Naive thymus-derived CD4-positive, alpha-beta T cell (primary cell): ENCODE measurements around the gene REEP6. TPM values are rescaled to one million over a fixed set of nuclear protein-coding genes. Genes with fewer than 3 reads are reported as not detected.
A peak's percentile ranks its signal among the peaks of the same experiment; 100 is the strongest.

ENCODE experiments used
- ATAC-seq: fragments of 150-1000 bp; cut with Tn5 transposase; 2 replicates; pipeline ENCODE4 v1.10.0; 2021; ENCODE audit warnings: mild to moderate bottlenecking, moderate library complexity
- CTCF ChIA-PET: fragments of 350-600 bp; sonication (Branson Sonifier 250); formaldehyde crosslinking; loops from one replicate; lab custom pipeline; 2021; ENCODE audit warnings: antibody characterized with exemption; lab: Charles Lee
- POLR2A ChIA-PET: fragments of 350-600 bp; sonication (Branson Sonifier 250); formaldehyde crosslinking; loops from one replicate; lab custom pipeline; 2021; ENCODE audit warnings: antibody characterized with exemption, inconsistent platforms; lab: Charles Lee
- DNase-seq, 9 donors: peaks; one replicate each; pipeline versions ENCODE4 v3.0.0 to v3.0.0-alpha.2; 2020 to 2022; ENCODE audit warnings: mixed read lengths in 1 of 9
- H3K27ac ChIP-seq: one replicate; pipeline ENCODE4 v1.7.0; 2013; ENCODE audit warnings: mild to moderate bottlenecking, low read depth, low read length, moderate library complexity
- H3K27me3 ChIP-seq, 2 donors: one replicate each; pipeline ENCODE4 v1.7.0; 2013; ENCODE audit warnings: low read length in 2 of 2, mild to moderate bottlenecking in 2 of 2, moderate library complexity in 2 of 2; ENCODE audit not compliant: control insufficient read depth in 2 of 2, insufficient read depth in 2 of 2
- H3K36me3 ChIP-seq, 3 experiments: 1 replicate in 2 of 3; 2 replicates in 1 of 3; pipeline ENCODE4 v1.7.0; 2013; ENCODE audit warnings: low read length in 3 of 3, mild to moderate bottlenecking in 3 of 3, moderate library complexity in 1 of 3; ENCODE audit not compliant: insufficient read depth in 3 of 3, control insufficient read depth in 2 of 3
- H3K4me1 ChIP-seq, 2 donors: one replicate each; pipeline ENCODE4 v1.7.0; 2013; ENCODE audit warnings: low read length in 2 of 2, mild to moderate bottlenecking in 2 of 2, moderate library complexity in 1 of 2; ENCODE audit not compliant: control insufficient read depth in 2 of 2, insufficient read depth in 2 of 2
- H3K4me3 ChIP-seq: 2 replicates; pipeline ENCODE4 v1.7.0; 2013; ENCODE audit warnings: mild to moderate bottlenecking, low read length
- H3K9me3 ChIP-seq, 3 experiments: 1 replicate in 2 of 3; 2 replicates in 1 of 3; pipeline ENCODE4 v1.7.0; 2013; ENCODE audit warnings: low read length in 3 of 3; ENCODE audit not compliant: control insufficient read depth in 2 of 3
- H3K27ac Mint-ChIP-seq, 9 donors: one replicate each; pipeline ENCODE4 v1.8.0; 2020 to 2022; ENCODE audit warnings: mixed read lengths in 9 of 9, mild to moderate bottlenecking in 8 of 9, moderate library complexity in 5 of 9, inconsistent platforms in 2 of 9
- H3K27me3 Mint-ChIP-seq, 5 donors: one replicate each; pipeline ENCODE4 v1.8.0; 2021 to 2022; ENCODE audit warnings: mixed read lengths in 5 of 5, mild to moderate bottlenecking in 1 of 5
- H3K36me3 Mint-ChIP-seq, 5 donors: one replicate each; pipeline ENCODE4 v1.8.0; 2020 to 2022; ENCODE audit warnings: mixed read lengths in 5 of 5, mild to moderate bottlenecking in 3 of 5, inconsistent platforms in 1 of 5
- H3K4me1 Mint-ChIP-seq, 7 donors: one replicate each; pipeline ENCODE4 v1.8.0; 2020 to 2022; ENCODE audit warnings: mixed read lengths in 7 of 7, mild to moderate bottlenecking in 3 of 7, inconsistent platforms in 1 of 7
- H3K4me3 Mint-ChIP-seq, 10 donors: one replicate each; pipeline ENCODE4 v1.8.0; 2020 to 2022; ENCODE audit warnings: mild to moderate bottlenecking in 10 of 10, mixed read lengths in 10 of 10, moderate library complexity in 6 of 10, inconsistent platforms in 2 of 10
- H3K9me3 Mint-ChIP-seq, 11 donors: one replicate each; pipeline ENCODE4 v1.8.0; 2020 to 2022; ENCODE audit warnings: mixed read lengths in 11 of 11, mild to moderate bottlenecking in 4 of 11, inconsistent platforms in 1 of 11, moderate library complexity in 1 of 11
- intact Hi-C, 2 donors: fragments of 100-400 bp; cut with micrococcal nuclease; formaldehyde crosslinking; loops; one replicate each; pipeline ENCODE4 v1.15.1; 2023
- polyA plus RNA-seq, 2 donors: library from polyadenylated mRNA; unstranded; fragments of 300-500 nt; fragmentation: Illumina TruSeq; gene quantifications; one replicate each; pipeline ENCODE4 v1.2.3, GENCODE V29; 2021
- total RNA-seq, 6 experiments: library from RNA in 5 of 6; stranded (reverse) in 5 of 6; gene quantifications; 1 replicate in 5 of 6; 2 replicates in 1 of 6; pipeline ENCODE4 v1.2.3 and lab custom pipeline; 2021 to 2026

Gene REEP6
- total and polyA plus RNA-seq, 7 experiments from 2014 or later: 1.6 to 7.2 (median 5.0) TPM

DNA sequence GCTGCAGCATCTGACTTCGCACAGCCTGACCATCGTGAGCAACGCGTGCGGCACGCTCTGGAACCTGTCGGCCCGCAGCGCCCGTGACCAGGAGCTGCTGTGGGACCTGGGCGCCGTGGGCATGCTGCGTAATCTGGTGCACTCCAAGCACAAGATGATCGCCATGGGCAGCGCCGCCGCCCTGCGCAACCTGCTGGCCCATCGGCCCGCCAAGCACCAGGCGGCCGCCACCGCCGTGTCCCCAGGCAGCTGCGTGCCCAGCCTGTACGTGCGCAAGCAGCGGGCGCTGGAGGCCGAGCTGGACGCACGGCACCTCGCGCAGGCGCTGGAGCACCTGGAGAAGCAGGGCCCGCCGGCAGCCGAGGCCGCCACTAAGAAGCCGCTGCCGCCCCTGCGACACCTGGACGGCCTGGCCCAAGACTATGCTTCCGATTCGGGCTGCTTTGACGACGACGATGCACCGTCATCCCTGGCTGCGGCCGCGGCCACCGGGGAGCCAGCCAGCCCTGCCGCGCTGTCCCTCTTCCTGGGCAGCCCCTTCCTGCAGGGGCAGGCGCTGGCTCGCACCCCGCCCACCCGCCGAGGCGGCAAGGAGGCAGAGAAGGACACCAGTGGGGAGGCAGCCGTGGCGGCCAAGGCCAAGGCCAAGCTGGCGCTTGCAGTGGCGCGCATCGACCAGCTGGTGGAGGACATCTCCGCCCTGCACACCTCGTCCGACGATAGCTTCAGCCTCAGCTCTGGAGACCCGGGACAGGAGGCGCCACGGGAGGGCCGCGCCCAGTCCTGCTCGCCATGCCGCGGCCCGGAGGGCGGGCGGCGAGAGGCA lies 25.6 kb upstream of the REEP6 start:
- no peaks in the 10 kb centered on the region for H3K9me3 ChIP-seq
- no peaks in the 10 kb centered on the region for H3K36me3 Mint-ChIP-seq
- peaks cover 6 to 19% of the 10 kb centered on the region in 2 donors for H3K4me1 ChIP-seq
- H3K27ac Mint-ChIP-seq: no peak overlapping the region
- peaks cover 0 to 6% (median 0%) of the 10 kb centered on the region in 7 donors for H3K4me1 Mint-ChIP-seq
- peaks cover 0 to 4% (median 0%) of the 10 kb centered on the region in 5 donors for H3K27me3 Mint-ChIP-seq
- ChIA-PET POLR2A (interaction anchor here (0.6 to 1.1 kb wide), 4 partner anchors 10 to 501 kb away, joined by 3 to 5 read pairs (median 4); partner anchors contain the start of gene CIRBP), CTCF (interaction anchor here (1.9 kb wide), 1 partner anchor 20 kb away, joined by 4 read pairs; no protein-coding TSS in a partner anchor)
- DNase-seq: no peak
- no peaks in the 10 kb centered on the region for H3K36me3 ChIP-seq
- no peaks in the 10 kb centered on the region for H3K9me3 Mint-ChIP-seq
- peak; percentile 36 for ATAC-seq
- no peak overlapping the region for H3K4me3 ChIP-seq
- no peak overlapping the region for H3K27ac ChIP-seq
- intact Hi-C loops: loop anchor here in 1 of 2 donors (5.0 kb wide), 1 partner anchor 292 kb away; no protein-coding TSS in a partner anchor
- no peak overlapping the region for H3K4me3 Mint-ChIP-seq
- peaks cover 0 to 6% of the 10 kb centered on the region in 2 donors for H3K27me3 ChIP-seq

- no peak for DNase-seq
- ATAC-seq: no peak
- H3K4me3 Mint-ChIP-seq: peak overlapping the region in 1 of 10 donors; percentile 58
- no peaks in the 10 kb centered on the region for H3K36me3 Mint-ChIP-seq
- POLR2A ChIA-PET: interaction anchor here (0.6 to 1.4 kb wide), 6 partner anchors 9 to 501 kb away, joined by 3 to 5 read pairs (median 4); partner anchors contain the start of gene CIRBP
- no peak overlapping the region for H3K27ac Mint-ChIP-seq
- H3K9me3 ChIP-seq: no peaks in the 10 kb centered on the region
- peaks cover 10 to 21% of the 10 kb centered on the region in 2 donors for H3K4me1 ChIP-seq
- intact Hi-C loops: loop anchor here in 1 of 2 donors (5.0 kb wide), 1 partner anchor 291 kb away; no protein-coding TSS in a partner anchor
- CTCF ChIA-PET: interaction anchor here (1.9 kb wide), 1 partner anchor 21 kb away, joined by 4 read pairs; no protein-coding TSS in a partner anchor
- H3K27ac ChIP-seq: no peak overlapping the region
- H3K27me3 Mint-ChIP-seq: peaks cover 0 to 4% (median 0%) of the 10 kb centered on the region in 5 donors
- peaks cover 0 to 6% of the 10 kb centered on the region in 2 donors for H3K27me3 ChIP-seq
- no peaks in the 10 kb centered on the region for H3K36me3 ChIP-seq
- no peak overlapping the region for H3K4me3 ChIP-seq
- H3K9me3 Mint-ChIP-seq: no peaks in the 10 kb centered on the region
- H3K4me1 Mint-ChIP-seq: peaks cover 0 to 6% (median under 1%) of the 10 kb centered on the region in 7 donors
Observed at GRCh38 chr19:1466018-1466460, 24.9 kb upstream of the REEP6 start.

GRCh38 chr19:1466461-1467214 lies 24.3 kb upstream of the REEP6 start:
- Mint-ChIP-seq H3K27me3 (peaks cover 0 to 6% (median 0%) of the 10 kb centered on the region in 5 donors), H3K36me3 (no peaks in the 10 kb centered on the region), H3K4me3 (peak overlapping the region in 2 of 10 donors; percentile 20 to 58), H3K4me1 (peaks cover 0 to 9% (median 5%) of the 10 kb centered on the region in 7 donors), H3K27ac (no peak overlapping the region), H3K9me3 (no peaks in the 10 kb centered on the region)
- CTCF ChIA-PET: interaction anchor here (1.9 kb wide), 1 partner anchor 21 kb away, joined by 4 read pairs; no protein-coding TSS in a partner anchor
- Histone ChIP-seq H3K4me1 (peaks cover 16 to 27% of the 10 kb centered on the region in 2 donors), H3K27me3 (peaks cover 0 to 6% of the 10 kb centered on the region in 2 donors), H3K4me3 (no peak overlapping the region), H3K36me3 (no peaks in the 10 kb centered on the region), H3K9me3 (no peaks in the 10 kb centered on the region), H3K27ac (no peak overlapping the region)
- POLR2A ChIA-PET: interaction anchor here (0.7 to 1.4 kb wide), 4 partner anchors 9 to 198 kb away, joined by 3 to 5 read pairs (median 4); partner anchors contain the start of gene CIRBP
- ATAC-seq (no peak), DNase-seq (no peak)
- intact Hi-C loops: loop anchor here in 1 of 2 donors (5.0 kb wide), 1 partner anchor 291 kb away; no protein-coding TSS in a partner anchor

- intact Hi-C loops: loop anchor here in 1 of 2 donors (5.0 kb wide), 1 partner anchor 290 kb away; no protein-coding TSS in a partner anchor
- POLR2A ChIA-PET: interaction anchor here (1.4 kb wide), 1 partner anchor 16 kb away, joined by 4 read pairs; no protein-coding TSS in a partner anchor
Observed at GRCh38 chr19:1467215-1467489, 23.8 kb upstream of the REEP6 start.

DNA sequence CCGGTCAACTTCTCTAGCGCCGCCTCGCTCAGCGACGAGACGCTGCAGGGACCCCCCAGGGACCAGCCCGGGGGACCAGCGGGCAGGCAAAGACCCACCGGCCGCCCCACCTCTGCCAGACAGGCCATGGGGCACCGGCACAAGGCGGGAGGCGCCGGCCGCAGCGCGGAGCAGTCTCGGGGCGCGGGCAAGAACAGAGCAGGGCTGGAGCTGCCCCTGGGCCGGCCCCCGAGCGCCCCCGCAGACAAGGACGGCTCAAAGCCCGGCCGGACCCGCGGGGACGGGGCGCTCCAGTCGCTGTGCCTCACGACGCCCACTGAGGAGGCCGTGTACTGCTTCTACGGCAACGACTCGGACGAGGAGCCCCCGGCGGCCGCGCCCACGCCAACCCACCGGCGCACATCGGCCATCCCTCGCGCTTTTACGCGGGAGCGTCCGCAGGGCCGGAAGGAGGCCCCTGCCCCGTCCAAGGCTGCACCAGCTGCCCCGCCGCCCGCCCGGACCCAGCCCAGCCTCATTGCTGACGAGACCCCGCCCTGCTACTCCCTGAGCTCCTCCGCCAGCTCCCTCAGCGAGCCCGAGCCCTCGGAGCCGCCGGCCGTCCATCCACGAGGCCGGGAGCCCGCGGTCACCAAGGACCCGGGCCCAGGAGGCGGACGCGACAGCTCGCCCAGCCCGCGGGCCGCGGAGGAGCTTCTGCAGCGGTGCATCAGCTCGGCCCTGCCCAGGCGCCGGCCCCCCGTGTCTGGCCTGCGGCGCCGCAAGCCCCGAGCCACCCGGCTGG lies 23.3 kb upstream of the REEP6 start:
- Mint-ChIP-seq H3K9me3 (no peaks in the 10 kb centered on the region), H3K27ac (no peak overlapping the region), H3K4me1 (peaks cover 0 to 11% (median 5%) of the 10 kb centered on the region in 7 donors), H3K27me3 (peaks cover 0 to 11% (median 0%) of the 10 kb centered on the region in 5 donors), H3K36me3 (no peaks in the 10 kb centered on the region), H3K4me3 (peak overlapping the region in 2 of 10 donors; percentile 48 to 78)
- CTCF ChIA-PET: no interaction called here
- ATAC-seq: no peak
- Histone ChIP-seq H3K4me3 (no peak overlapping the region), H3K27me3 (peaks cover 0 to 6% of the 10 kb centered on the region in 2 donors), H3K36me3 (no peaks in the 10 kb centered on the region), H3K27ac (no peak overlapping the region), H3K9me3 (no peaks in the 10 kb centered on the region), H3K4me1 (peaks cover 19 to 30% of the 10 kb centered on the region in 2 donors)
- POLR2A ChIA-PET: interaction anchor here (0.6 kb wide), 1 partner anchor 199 kb away, joined by 3 read pairs; the partner anchor contains the start of gene CIRBP
- intact Hi-C loops: loop anchor here in 1 of 2 donors (5.0 kb wide), 1 partner anchor 290 kb away; no protein-coding TSS in a partner anchor
- no peak for DNase-seq

More at GRCh38 chr19:1467215-1467489, 23.8 kb upstream of the REEP6 start:
- ATAC-seq (no peak), DNase-seq (no peak)
- CTCF ChIA-PET: no interaction called here
- no peak overlapping the region for H3K4me3 ChIP-seq
- Mint-ChIP-seq H3K27ac (no peak overlapping the region), H3K4me1 (peaks cover 0 to 11% (median 5%) of the 10 kb centered on the region in 7 donors), H3K36me3 (no peaks in the 10 kb centered on the region), H3K27me3 (peaks cover 0 to 10% (median 0%) of the 10 kb centered on the region in 5 donors), H3K4me3 (peak overlapping the region in 1 of 10 donors; percentile 16), H3K9me3 (no peaks in the 10 kb centered on the region)
- peaks cover 0 to 6% of the 10 kb centered on the region in 2 donors for H3K27me3 ChIP-seq
- no peaks in the 10 kb centered on the region for H3K36me3 ChIP-seq
- peaks cover 19 to 30% of the 10 kb centered on the region in 2 donors for H3K4me1 ChIP-seq
- H3K27ac ChIP-seq: no peak overlapping the region
- no peaks in the 10 kb centered on the region for H3K9me3 ChIP-seq
